CD14-positive monocyte (primary cell): ENCODE results near the gene KLF9. TPM values are rescaled to one million over a fixed set of nuclear protein-coding genes. Genes with fewer than 3 reads are reported as not detected.
A peak's percentile ranks its signal among the peaks of the same experiment; 100 is the strongest.

Source experiments
- DNase-seq, 3 donors: peaks; one replicate each; pipeline ENCODE4 v3.0.0-alpha.2; 2011 to 2022
- H2AFZ ChIP-seq: 2 replicates; pipeline ENCODE4 v1.6.0; 2012; ENCODE audit warnings: mild to moderate bottlenecking, low read depth, low read length, inconsistent platforms; ENCODE audit not compliant: insufficient read depth, poor library complexity, severe bottlenecking
- H3K27ac ChIP-seq, 2 donors: 1 replicate in 1 of 2; 2 replicates in 1 of 2; pipeline ENCODE4 v1.5.1; 2012 to 2013; ENCODE audit warnings: low read length in 2 of 2, control low read depth in 1 of 2, inconsistent platforms in 1 of 2, low read depth in 1 of 2, mild to moderate bottlenecking in 1 of 2
- H3K27me3 ChIP-seq, 2 donors: one replicate each; pipeline versions ENCODE4 v1.6.0 to v1.6.1; 2011 to 2013; ENCODE audit warnings: low read length in 2 of 2; ENCODE audit not compliant: control insufficient read depth in 2 of 2, insufficient read depth in 2 of 2
- H3K36me3 ChIP-seq, 2 donors: replicated peaks in 1 of 2; 1 replicate in 1 of 2; 2 replicates in 1 of 2; pipeline versions ENCODE4 v1.5.1 to v1.6.1; 2012 to 2013; ENCODE audit warnings: low read length in 2 of 2, control low read depth in 1 of 2, inconsistent platforms in 1 of 2, mild to moderate bottlenecking in 1 of 2; ENCODE audit not compliant: insufficient read depth in 2 of 2, control insufficient read depth in 1 of 2
- H3K4me1 ChIP-seq, 2 donors: 1 replicate in 1 of 2; 2 replicates in 1 of 2; pipeline versions ENCODE4 v1.5.1 to v1.6.1; 2012 to 2013; ENCODE audit warnings: low read length in 2 of 2, control low read depth in 1 of 2, inconsistent platforms in 1 of 2, mild to moderate bottlenecking in 1 of 2, moderate library complexity in 1 of 2; ENCODE audit not compliant: insufficient read depth in 2 of 2, control insufficient read depth in 1 of 2
- H3K4me2 ChIP-seq: replicated peaks from 2 replicates; pipeline ENCODE3; 2012; ENCODE audit warnings: low read length, moderate library complexity, mild to moderate bottlenecking; ENCODE audit not compliant: poor library complexity, severe bottlenecking; ENCODE audit errors: extremely low read depth
- H3K4me3 ChIP-seq, 3 experiments: fragments of 200-600 bp in 1 of 3; sonication (generic) in 1 of 3; replicated peaks in 1 of 3; 1 replicate in 2 of 3; 2 replicates in 1 of 3; pipeline ENCODE4 v1.5.1; 2011 to 2013; ENCODE audit warnings: low read length in 3 of 3, mild to moderate bottlenecking in 3 of 3, control low read depth in 2 of 3, low read depth in 2 of 3, inconsistent platforms in 1 of 3, moderate library complexity in 1 of 3
- H3K79me2 ChIP-seq: 2 replicates; pipeline ENCODE4 v1.6.0; 2012; ENCODE audit warnings: mild to moderate bottlenecking, control low read depth, inconsistent platforms, low read length, moderate library complexity; ENCODE audit not compliant: insufficient read depth
- H3K9ac ChIP-seq: 2 replicates; pipeline ENCODE4 v1.6.0; 2017; ENCODE audit warnings: low read length, mild to moderate bottlenecking; ENCODE audit not compliant: insufficient read depth, poor library complexity, severe bottlenecking
- H3K9me3 ChIP-seq, 2 donors: replicated peaks in 1 of 2; 1 replicate in 1 of 2; 2 replicates in 1 of 2; pipeline versions ENCODE4 v1.5.1 to v1.6.1; 2012 to 2013; ENCODE audit warnings: low read length in 2 of 2, control low read depth in 1 of 2; ENCODE audit not compliant: control insufficient read depth in 1 of 2, insufficient read depth in 1 of 2
- H4K20me1 ChIP-seq: 2 replicates; pipeline ENCODE4 v1.6.0; 2012; ENCODE audit warnings: mild to moderate bottlenecking, low read length, control low read depth, moderate library complexity; ENCODE audit not compliant: insufficient read depth
- H3K27ac Mint-ChIP-seq, 7 donors: one replicate each; pipeline ENCODE4 v1.8.0; 2020; ENCODE audit warnings: mild to moderate bottlenecking in 7 of 7, mixed read lengths in 7 of 7, moderate library complexity in 6 of 7, inconsistent platforms in 2 of 7
- H3K27me3 Mint-ChIP-seq, 3 donors: one replicate each; pipeline ENCODE4 v1.8.0; 2021 to 2022; ENCODE audit warnings: low read depth in 3 of 3, mild to moderate bottlenecking in 3 of 3, mixed read lengths in 3 of 3, moderate library complexity in 3 of 3, inconsistent platforms in 1 of 3
- H3K36me3 Mint-ChIP-seq, 2 donors: one replicate each; pipeline ENCODE4 v1.8.0; 2020; ENCODE audit warnings: mixed read lengths in 2 of 2, inconsistent platforms in 1 of 2, mild to moderate bottlenecking in 1 of 2
- H3K4me1 Mint-ChIP-seq: one replicate; pipeline ENCODE4 v1.8.0; 2020; ENCODE audit warnings: mild to moderate bottlenecking, mixed read lengths
- H3K4me3 Mint-ChIP-seq, 2 donors: one replicate each; pipeline ENCODE4 v1.8.0; 2020; ENCODE audit warnings: mild to moderate bottlenecking in 2 of 2, mixed read lengths in 2 of 2, moderate library complexity in 1 of 2
- H3K9me3 Mint-ChIP-seq, 7 donors: one replicate each; pipeline ENCODE4 v1.8.0; 2020 to 2022; ENCODE audit warnings: mixed read lengths in 7 of 7, mild to moderate bottlenecking in 6 of 7, moderate library complexity in 6 of 7, inconsistent platforms in 2 of 7
- WGBS: methylation state at CpG from one replicate; pipeline ENCODE4 v1.1.5; 2013; ENCODE audit warnings: missing lambda C conversion rate; ENCODE audit not compliant: insufficient coverage; 5-methylcytosine and 5-hydroxymethylcytosine counted together
- intact Hi-C, 2 donors: fragments of 100-400 bp; cut with micrococcal nuclease; formaldehyde crosslinking; loops; one replicate each; pipeline versions ENCODE4 v1.15.0 to v1.15.1; 2023
- polyA plus RNA-seq, 3 donors: library from polyadenylated mRNA; depleted of rRNA in 1 of 3; unstranded in 2 of 3; stranded (reverse) in 1 of 3; fragments of 300-500 nt in 2 of 3; fragments of >200 nt in 1 of 3; fragmentation: Illumina TruSeq in 2 of 3; gene quantifications; 1 replicate in 2 of 3; 2 replicates in 1 of 3; pipeline ENCODE4 v1.2.3, GENCODE V29; 2012 to 2021
- TF ChIP-seq, protein P1 (sequence below): fragments of 200-600 bp; IDR thresholded peaks from one replicate; pipeline ENCODE4 v1.8.0; 2022; ENCODE audit warnings: antibody characterized with exemption, mild to moderate bottlenecking

Gene KLF9
- polyA plus RNA-seq, 3 donors = 0.18 to 26.1 (median 0.72) TPM

DNA sequence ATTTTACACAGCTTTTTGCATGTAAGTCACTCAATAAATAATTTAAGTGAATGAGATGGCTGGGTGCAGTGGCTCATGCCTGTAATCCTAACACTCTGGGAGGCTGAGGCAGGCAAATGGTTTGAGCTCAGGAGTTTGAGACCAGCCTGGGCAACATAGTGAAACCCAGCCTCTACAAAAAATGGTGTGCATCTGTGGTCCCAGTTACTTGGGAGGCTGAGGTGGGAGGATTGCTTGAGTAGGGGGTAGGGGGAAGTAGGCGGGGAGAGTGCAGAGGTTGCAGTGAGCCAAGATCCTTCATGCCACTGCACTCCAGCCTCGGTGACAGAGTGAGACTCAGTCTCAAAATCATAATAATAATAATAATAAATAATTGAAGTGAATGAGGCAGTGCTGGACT is 10.2 kb downstream of the KLF9 start:
- peaks cover 81% of the 10 kb centered on the region for H3K79me2 ChIP-seq
- H3K9ac ChIP-seq = no peak overlapping the region
- H3K27ac ChIP-seq = no peak overlapping the region
- no peak overlapping the region for H3K4me3 ChIP-seq
- WGBS = no CpG with 5 or more reads among the region's 2 CpGs
- intact Hi-C loops = loop anchor here in 1 of 2 donors (5.0 to 10.0 kb wide), 2 partner anchors 33 to 59 kb away; no protein-coding TSS in a partner anchor
- H3K27ac Mint-ChIP-seq = peak overlapping the region in 1 of 7 donors; percentile 36
- H3K36me3 ChIP-seq = no peaks in the 10 kb centered on the region
- no peaks in the 10 kb centered on the region for H3K9me3 Mint-ChIP-seq
- no peak overlapping the region for H3K4me3 Mint-ChIP-seq
- H3K27me3 Mint-ChIP-seq = peaks cover 0 to 2% (median 0%) of the 10 kb centered on the region in 3 donors
- peaks cover 0 to 4% of the 10 kb centered on the region in 2 donors for H3K36me3 Mint-ChIP-seq
- peaks cover 34% of the 10 kb centered on the region for H4K20me1 ChIP-seq
- H2AFZ ChIP-seq = no peak overlapping the region
- no peaks in the 10 kb centered on the region for H3K27me3 ChIP-seq
- H3K4me1 ChIP-seq = peaks cover 24 to 25% of the 10 kb centered on the region in 2 donors
- H3K4me2 ChIP-seq = no peak overlapping the region
- TF ChIP-seq, protein P1, sequence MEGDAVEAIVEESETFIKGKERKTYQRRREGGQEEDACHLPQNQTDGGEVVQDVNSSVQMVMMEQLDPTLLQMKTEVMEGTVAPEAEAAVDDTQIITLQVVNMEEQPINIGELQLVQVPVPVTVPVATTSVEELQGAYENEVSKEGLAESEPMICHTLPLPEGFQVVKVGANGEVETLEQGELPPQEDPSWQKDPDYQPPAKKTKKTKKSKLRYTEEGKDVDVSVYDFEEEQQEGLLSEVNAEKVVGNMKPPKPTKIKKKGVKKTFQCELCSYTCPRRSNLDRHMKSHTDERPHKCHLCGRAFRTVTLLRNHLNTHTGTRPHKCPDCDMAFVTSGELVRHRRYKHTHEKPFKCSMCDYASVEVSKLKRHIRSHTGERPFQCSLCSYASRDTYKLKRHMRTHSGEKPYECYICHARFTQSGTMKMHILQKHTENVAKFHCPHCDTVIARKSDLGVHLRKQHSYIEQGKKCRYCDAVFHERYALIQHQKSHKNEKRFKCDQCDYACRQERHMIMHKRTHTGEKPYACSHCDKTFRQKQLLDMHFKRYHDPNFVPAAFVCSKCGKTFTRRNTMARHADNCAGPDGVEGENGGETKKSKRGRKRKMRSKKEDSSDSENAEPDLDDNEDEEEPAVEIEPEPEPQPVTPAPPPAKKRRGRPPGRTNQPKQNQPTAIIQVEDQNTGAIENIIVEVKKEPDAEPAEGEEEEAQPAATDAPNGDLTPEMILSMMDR = no peak
- DNase-seq = no peak
- no peaks in the 10 kb centered on the region for H3K9me3 ChIP-seq
- H3K4me1 Mint-ChIP-seq = peaks cover 41% of the 10 kb centered on the region

DNA sequence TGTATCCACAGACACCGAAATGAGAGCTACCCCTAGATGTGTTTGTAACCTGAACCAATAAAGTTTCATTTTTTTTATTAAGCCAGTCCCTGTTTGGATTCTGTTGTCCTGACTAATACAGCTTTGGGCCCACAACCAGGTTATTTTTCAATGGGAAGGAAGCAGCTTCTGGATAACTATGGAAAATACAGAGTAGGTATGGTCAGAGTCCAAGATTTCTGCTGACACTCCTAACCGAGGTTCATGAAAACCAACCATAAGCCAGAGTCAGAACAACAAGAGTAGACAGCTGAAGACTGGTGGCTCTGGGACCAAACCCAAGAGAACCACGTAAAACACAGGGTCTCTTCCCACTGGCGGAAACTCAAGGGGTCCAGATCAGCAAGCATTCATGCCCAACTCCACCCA is 10.8 kb downstream of the KLF9 start:
- Histone ChIP-seq H3K79me2 (peaks cover 78% of the 10 kb centered on the region), H3K9ac (no peak overlapping the region), H3K27me3 (no peaks in the 10 kb centered on the region), H3K36me3 (no peaks in the 10 kb centered on the region), H2AFZ (no peak overlapping the region), H3K27ac (no peak overlapping the region), H3K4me3 (no peak overlapping the region), H3K4me2 (no peak overlapping the region), H3K9me3 (no peaks in the 10 kb centered on the region), H3K4me1 (peaks cover 30 to 31% of the 10 kb centered on the region in 2 donors), H4K20me1 (peaks cover 33% of the 10 kb centered on the region)
- TF ChIP-seq, protein P1 = no peak
- Mint-ChIP-seq H3K27me3 (peaks cover 0 to 2% (median 0%) of the 10 kb centered on the region in 3 donors), H3K4me1 (peaks cover 48% of the 10 kb centered on the region), H3K4me3 (no peak overlapping the region), H3K9me3 (no peaks in the 10 kb centered on the region), H3K36me3 (peaks cover 0 to 4% of the 10 kb centered on the region in 2 donors), H3K27ac (no peak overlapping the region)
- 92% methylated on average over 2 of the region's 4 CpGs for WGBS
- intact Hi-C loops = loop anchor here in 1 of 2 donors (5.0 to 10.0 kb wide), 2 partner anchors 34 to 59 kb away; no protein-coding TSS in a partner anchor
- DNase-seq = no peak
